Coronary artery (tissue), 2 donors: ENCODE measurements around the gene TRIM72.
"Not testable (repeated sequence)": the region's sequence is repeated elsewhere in the genome, so short reads cannot be mapped to it uniquely, and the experiment has no call there.

ENCODE experiments used
- DNase-seq: peaks from one replicate; pipeline ENCODE4 v3.0.0-alpha.2; 2017; ENCODE audit warnings: low spot score
- H3K27ac ChIP-seq, 2 donors: fragments of 200-600 bp; sonication (generic); one replicate each; pipeline ENCODE4 v1.5.1; 2016 to 2019
- H3K4me3 ChIP-seq: fragments of 200-600 bp; sonication (generic); 2 replicates; pipeline ENCODE4 v1.5.1; 2016; ENCODE audit warnings: mild to moderate bottlenecking, moderate library complexity
- TF ChIP-seq, protein P1 (sequence below): fragments of 200-600 bp; sonication (generic); IDR thresholded peaks from one replicate; pipeline ENCODE4 v1.5.1; 2019; ENCODE audit warnings: antibody characterized with exemption

The TRIM72 gene

GRCh38 chr16:31191697-31192428, 22.1 kb upstream of the TRIM72 start:
- no peak overlapping the region for H3K4me3 ChIP-seq
- no peak for DNase-seq
- no peak overlapping the region for H3K27ac ChIP-seq
- TF ChIP-seq, protein P1, sequence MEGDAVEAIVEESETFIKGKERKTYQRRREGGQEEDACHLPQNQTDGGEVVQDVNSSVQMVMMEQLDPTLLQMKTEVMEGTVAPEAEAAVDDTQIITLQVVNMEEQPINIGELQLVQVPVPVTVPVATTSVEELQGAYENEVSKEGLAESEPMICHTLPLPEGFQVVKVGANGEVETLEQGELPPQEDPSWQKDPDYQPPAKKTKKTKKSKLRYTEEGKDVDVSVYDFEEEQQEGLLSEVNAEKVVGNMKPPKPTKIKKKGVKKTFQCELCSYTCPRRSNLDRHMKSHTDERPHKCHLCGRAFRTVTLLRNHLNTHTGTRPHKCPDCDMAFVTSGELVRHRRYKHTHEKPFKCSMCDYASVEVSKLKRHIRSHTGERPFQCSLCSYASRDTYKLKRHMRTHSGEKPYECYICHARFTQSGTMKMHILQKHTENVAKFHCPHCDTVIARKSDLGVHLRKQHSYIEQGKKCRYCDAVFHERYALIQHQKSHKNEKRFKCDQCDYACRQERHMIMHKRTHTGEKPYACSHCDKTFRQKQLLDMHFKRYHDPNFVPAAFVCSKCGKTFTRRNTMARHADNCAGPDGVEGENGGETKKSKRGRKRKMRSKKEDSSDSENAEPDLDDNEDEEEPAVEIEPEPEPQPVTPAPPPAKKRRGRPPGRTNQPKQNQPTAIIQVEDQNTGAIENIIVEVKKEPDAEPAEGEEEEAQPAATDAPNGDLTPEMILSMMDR: no peak

DNA sequence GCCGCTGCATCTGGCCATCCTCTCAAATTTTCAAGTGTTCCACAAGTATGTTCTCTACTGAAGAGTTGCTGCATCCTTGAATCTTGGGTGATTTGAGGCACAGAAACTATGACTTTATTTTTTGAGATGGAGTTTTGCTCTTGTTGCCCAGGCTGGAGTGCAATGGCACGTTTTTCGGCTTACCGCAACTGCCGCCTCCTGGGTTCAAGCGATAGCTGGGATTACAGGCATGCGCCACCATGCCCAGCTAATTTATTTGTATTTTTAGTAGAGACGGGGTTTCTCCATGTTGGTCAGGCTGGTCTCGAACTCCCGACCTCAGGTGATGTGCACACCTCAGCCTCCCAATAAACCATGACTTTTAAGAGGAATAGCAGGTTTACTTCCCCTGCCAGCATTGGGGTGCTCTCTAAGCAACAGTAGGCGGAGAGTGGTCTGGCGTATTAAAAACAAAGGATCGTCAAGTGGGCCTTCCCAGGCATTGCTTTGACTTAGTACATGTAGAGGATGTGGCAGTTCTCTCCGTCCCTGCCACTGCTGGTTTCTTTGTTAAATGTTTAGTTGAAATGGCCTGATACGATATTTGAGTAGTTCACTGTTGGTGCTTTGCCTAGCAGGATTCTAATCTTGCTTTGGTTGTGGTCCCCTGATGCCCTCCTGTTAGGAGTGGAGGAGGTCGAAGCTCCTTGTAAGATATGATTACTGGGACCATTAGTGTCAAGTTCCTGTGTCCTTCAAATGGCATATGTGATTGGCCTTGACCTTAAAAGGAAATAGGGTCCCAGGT, 20.9 kb upstream of the TRIM72 start:
- TF ChIP-seq, protein P1: no peak
- no peak for DNase-seq
- Histone ChIP-seq H3K27ac (no peak overlapping the region), H3K4me3 (no peak overlapping the region)

DNA sequence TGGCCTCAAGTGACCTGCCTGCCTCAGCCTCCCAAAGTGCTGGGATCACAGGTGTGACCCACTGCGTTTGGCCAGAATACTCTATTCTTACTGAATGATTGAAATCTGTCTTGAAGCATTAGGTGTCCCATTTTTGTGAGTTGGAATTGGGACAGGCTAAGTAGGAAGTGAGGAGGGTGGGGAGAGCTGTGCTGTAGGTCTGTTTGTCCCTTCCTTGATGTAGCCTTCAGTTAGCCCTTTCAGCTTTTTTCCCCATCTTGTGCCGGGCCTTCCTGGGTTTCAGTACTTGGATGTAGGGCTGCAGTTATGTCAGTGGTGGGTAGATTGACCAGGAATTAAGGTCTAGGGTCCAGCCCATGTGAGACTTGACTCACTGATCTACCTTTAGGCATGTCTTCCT, 20.0 kb upstream of the TRIM72 start:
- H3K4me3 ChIP-seq: no peak overlapping the region
- no peak for DNase-seq
- no peak overlapping the region for H3K27ac ChIP-seq
- TF ChIP-seq, protein P1: no peak

- Histone ChIP-seq H3K27ac (no peak overlapping the region), H3K4me3 (no peak overlapping the region)
- TF ChIP-seq, protein P1: no peak
- DNase-seq: no peak
These were observed 19.0 kb upstream of the TRIM72 start for GRCh38 chr16:31194898-31195297.

DNA sequence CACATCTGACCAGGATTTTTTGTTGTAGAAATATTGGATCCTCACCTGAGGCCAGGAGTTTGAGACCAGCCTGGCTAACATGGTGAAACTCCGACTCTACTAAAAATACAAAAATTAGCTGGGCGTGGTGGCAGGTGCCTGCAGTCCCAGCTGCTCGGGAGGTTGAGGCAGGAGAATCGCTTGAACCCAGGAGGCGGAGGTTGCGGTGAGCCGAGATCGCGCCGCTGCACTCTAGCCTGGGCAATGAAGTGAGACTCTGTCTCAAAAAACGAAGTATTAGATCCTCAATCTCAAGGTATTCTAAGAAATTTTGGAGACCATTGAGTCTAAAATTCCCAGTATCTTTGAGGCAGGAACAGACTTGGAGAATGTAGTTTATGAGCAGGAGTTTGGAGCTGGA, 18.1 kb upstream of the TRIM72 start:
- H3K27ac ChIP-seq, DNase-seq, H3K4me3 ChIP-seq: not testable (repeated sequence)

DNA sequence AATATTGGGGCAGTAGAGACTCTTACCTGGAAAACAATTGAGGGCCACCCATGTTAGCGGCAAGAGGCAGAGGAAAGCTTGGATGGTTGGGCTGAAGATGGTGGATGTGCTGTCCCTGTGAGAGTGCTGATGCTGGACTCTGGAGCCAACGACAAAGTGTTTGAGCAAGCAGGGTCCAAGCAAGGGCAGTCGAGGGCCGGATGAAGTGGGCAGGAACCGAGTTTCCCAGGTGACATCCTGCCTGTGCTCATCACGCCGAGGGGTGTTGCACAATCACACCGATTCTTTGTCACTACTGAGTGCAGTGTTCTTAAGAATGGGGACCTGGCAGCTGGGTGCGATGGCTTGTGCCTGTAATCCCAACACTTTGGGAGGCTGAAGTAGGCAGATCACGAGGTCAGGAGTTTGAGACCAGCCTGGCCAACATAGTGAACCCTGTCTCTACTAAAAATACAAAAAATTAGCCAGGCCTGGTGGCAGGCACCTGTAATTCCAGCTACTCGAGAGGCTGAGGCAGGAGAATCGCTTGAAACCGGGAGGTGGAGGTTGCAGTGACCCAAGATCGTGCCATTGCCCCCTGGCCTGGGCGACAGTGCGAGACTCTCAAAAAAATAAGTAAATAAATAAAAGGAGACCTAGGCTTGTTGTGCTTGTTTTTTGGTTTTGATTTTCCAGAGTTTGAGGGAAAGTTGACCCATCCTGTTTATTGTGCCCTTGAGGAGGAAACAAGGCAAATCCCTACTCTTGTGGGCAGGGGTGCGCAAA, 17.4 kb upstream of the TRIM72 start:
- H3K4me3 ChIP-seq: no peak overlapping the region
- no peak overlapping the region for H3K27ac ChIP-seq
- TF ChIP-seq, protein P1: no peak
- no peak for DNase-seq

GRCh38 chr16:31198207-31198882, 15.6 kb upstream of the TRIM72 start:
- TF ChIP-seq, protein P1: no peak
- no peak for DNase-seq
- no peak overlapping the region for H3K27ac ChIP-seq

More at GRCh38 chr16:31198207-31198882, 15.6 kb upstream of the TRIM72 start:
- H3K4me3 ChIP-seq: no peak overlapping the region
